ENCODE results near the gene CEP55.

GRCh38 chr10:93458821-93459257 lies 37.6 kb upstream of the CEP55 start:
- no peak for TF ChIP-seq CTCF (IDR thresholded peaks at IDR 0.05; ENCODE audit: insufficient read depth, low read length)
- TF ChIP-seq POLR2AphosphoS5 (IDR thresholded peaks at IDR 0.05; ENCODE audit: low read depth) = no peak
- no peak for TF ChIP-seq REST (IDR thresholded peaks at IDR 0.05; ENCODE audit: insufficient replicate concordance, low read depth)

Measured in HL-60 (cell line).